HG03520 (cell line): ENCODE measurements around the gene MAP2K4.

Experiments
- ATAC-seq: cut with Tn5 transposase; IDR thresholded peaks from one replicate; pipeline ENCODE4 v1.9.1; 2021; ENCODE audit warnings: mild to moderate bottlenecking, moderate library complexity; ENCODE audit not compliant: unreplicated experiment

The MAP2K4 gene

DNA sequence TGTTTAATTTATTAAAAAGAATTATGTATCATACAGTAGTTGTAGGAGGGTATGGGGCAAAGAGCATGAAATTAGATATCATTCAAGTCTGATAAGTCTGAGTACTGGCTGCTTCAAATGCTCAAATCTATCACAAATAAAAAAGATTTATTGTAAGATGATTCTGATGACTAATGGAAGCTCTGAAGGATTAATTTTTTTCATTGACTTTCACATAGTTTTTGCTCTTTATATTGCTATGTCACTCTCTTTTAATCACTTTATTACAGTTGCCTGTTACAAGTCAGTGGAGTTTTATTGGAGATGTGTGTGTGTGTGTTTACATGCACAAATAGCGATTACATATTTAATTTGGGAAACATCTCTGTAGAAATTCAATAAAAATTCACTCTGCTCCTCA is 15.0 kb downstream of the MAP2K4 start:
- ATAC-seq = no peak

- ATAC-seq = no peak
Observed at GRCh38 chr17:12037970-12038369, 17.3 kb downstream of the MAP2K4 start.

- ATAC-seq = no peak
Observed at GRCh38 chr17:12040478-12040877, 19.8 kb downstream of the MAP2K4 start.

- no peak for ATAC-seq
Observed at GRCh38 chr17:12041312-12041711, 20.6 kb downstream of the MAP2K4 start.

DNA sequence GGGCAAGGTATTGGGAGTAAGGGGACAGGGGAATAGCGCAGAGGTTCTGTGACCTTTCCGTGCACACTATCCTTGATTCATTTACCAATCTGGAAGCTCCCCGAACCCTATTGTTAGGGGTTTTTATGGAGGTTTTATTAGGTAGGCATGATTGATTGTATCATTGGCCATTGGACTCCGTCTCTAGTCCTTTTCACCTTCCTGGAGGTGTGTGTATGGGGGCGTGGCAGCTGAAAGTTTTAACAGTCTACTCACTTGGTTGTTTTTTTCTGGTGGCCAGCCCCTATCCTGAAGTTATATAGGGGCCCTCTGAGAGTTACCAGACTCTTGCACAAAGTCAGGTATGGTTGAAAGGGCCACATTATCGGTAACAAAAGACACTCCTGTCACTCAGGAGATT is 23.0 kb downstream of the MAP2K4 start:
- ATAC-seq = no peak

DNA sequence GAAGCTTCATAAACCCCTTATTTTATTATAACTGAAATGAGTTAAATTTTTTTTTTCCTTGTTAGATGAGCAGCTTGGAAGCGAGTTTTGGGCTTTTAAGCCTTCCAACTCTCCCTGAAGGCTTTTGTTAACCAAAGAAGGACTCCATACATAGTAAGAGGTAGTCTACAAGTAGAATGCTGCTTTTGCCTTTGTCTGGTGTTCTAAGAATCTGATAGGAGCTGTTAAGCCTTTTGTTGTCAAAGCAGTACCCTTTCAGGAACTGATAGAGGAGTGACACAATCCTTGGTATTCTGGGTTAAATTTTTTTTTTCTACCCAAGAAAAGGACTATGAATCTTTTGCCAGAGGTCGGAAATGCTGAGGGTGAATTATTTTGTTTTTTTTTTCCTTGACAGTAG is 26.1 kb downstream of the MAP2K4 start:
- no peak for ATAC-seq

- no peak for ATAC-seq
Observed at GRCh38 chr17:12047681-12048376, 27.2 kb downstream of the MAP2K4 start.

- ATAC-seq = no peak
Observed at GRCh38 chr17:12048843-12049473, 28.3 kb downstream of the MAP2K4 start.

- ATAC-seq = no peak
Observed at GRCh38 chr17:12050646-12051225, 30.1 kb downstream of the MAP2K4 start.

DNA sequence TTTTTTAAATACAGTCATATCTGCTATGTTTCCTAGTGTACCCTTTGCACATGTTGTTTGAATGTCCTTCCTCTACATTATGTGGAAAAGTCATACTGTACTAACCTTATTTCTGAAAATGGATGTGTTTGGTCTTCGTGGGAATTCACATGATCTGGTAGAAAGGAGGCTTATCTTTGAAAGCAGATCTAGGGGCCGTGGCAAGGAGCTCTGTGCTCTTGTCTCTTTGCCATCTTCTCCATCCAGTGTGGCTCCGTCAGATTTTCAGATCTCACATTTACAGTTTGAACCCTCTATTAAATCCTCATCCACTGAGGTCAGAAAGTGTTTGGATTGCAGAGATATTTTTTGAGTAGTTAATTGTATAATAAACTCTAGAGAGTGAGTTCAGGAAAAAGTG is 32.9 kb downstream of the MAP2K4 start:
- no peak for ATAC-seq

- ATAC-seq = no peak
Observed at GRCh38 chr17:12055889-12056288, 35.2 kb downstream of the MAP2K4 start.

- no peak for ATAC-seq
Observed at GRCh38 chr17:12057520-12057919, 36.8 kb downstream of the MAP2K4 start.

- ATAC-seq = no peak
Observed at GRCh38 chr17:12058535-12058934, 37.9 kb downstream of the MAP2K4 start.

DNA sequence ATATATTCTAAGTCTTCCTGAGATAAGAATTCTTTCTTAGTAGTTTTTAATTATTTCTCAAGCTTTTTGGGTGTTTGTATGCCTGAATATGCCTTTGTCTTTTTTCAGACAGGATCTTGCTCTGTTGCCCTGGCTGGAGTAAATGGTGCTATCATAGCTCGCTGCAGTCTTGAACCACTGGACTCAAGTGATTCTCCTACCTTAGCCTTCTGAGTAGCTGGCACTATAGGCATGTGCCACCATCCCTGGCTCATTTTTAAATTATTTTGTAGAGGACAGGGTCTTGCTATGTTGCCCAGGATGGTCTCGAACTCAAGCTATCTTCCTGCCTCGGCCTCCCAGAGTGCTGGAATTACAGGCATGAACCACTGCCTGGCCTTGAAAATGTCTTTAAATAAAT is 41.6 kb downstream of the MAP2K4 start:
- ATAC-seq = no peak

DNA sequence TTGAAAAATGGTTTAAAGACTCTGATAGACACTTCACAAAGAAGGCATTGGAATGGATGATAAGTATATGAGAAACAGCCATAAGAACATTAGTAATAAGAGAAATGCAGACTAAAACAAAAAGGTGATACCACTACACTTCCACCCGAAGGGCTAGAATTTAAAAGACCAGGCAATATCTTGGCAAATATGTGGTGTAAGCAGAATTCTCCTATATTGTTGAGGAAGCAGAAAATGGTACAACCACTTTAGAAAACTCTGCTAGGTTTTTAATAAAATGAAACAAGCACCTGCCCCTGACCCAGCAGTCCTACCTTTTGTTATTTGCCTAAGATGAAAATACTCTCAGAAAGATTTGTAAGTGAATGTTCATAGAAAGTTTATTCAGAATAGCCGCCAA is 43.7 kb downstream of the MAP2K4 start:
- no peak for ATAC-seq

DNA sequence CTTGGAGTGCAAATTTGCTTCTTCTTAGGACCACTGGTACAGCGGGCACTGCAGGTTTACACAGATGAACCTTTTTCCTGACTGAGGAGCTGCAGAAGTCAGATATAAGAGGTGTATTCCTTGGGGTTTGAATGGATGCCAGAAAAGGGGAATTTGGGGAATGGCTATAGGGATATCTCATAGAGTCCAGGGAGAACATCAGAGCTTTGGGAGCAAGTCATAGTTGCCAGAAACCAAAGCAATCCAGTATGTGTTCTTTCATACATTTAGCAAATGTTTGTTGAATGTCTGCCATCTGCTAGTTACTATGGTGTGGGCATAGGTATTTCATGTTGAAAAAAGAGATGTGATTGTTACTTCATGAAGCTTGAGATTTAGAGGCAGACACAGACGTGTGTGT is 46.8 kb downstream of the MAP2K4 start:
- no peak for ATAC-seq

DNA sequence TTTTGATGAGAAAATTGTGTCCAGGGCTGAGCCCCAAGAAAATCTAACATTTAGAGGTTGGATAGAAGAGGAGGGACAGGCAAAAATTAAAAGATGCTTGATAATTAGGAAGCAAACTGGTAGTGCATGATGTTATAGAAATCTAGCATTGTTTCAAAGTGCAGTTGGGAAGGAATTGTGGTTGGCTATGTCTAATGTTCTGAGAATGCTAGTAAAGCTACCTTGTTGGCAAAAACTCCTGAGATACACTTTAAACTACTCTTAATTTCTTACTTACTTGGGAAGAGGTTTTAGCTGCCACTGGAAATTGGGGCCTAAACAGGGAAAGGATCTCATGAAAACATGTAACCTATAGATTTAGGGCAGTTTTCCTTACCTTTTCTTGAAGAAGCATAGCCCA is 48.3 kb downstream of the MAP2K4 start:
- no peak for ATAC-seq

GRCh38 chr17:12070561-12070960 is 49.9 kb downstream of the MAP2K4 start:
- ATAC-seq = no peak

- no peak for ATAC-seq
Observed at GRCh38 chr17:12074346-12074745, 53.7 kb downstream of the MAP2K4 start.

GRCh38 chr17:12077773-12078172 is 57.1 kb downstream of the MAP2K4 start:
- ATAC-seq = no peak

DNA sequence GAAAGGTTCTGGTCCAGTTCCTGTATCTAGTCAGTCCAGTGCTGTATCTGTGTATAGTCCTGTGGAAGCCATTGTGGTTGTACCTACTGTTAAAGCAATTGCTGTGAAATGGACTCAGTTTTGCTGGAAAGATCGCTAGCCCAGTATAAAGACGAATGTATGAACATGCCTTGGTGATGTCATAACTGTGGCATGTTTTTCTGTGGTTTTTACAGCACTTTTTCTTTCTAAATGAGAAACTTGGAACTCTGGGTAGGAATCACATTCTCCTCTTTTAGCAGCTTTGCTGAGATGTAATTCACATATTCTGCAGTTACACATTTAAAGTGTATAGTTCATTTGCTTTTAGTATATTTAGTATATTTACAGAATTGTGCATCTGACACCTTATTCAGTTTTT is 58.1 kb downstream of the MAP2K4 start:
- no peak for ATAC-seq

DNA sequence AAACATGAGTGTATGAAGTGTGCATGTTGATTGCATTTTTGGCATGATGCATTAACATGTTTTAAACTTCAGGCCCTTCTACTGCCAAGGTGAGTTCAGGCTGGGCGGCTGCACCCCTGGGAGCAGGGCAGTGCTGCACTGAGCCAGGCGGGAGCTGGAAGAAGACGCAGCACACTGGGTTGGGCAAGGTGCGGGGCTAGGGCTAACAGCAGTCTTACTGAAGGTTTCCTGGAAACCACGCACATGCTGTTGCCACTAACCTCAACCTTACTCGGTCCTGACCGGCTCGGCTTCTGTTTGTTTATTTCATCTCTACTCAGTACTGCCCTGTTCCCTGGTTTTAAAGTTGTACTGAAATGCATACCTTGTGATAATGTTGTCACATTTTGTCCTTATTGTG is 61.0 kb downstream of the MAP2K4 start:
- no peak for ATAC-seq
